SK-N-SH treated with all-trans-retinoic acid at 6 μM for 48 hours (cell line): ENCODE data around the gene EPM2A.

ENCODE experiments used
- ATAC-seq: fragments of 200-7000 bp; cut with Tn5 transposase; 3 replicates; pipeline ENCODE4 v1.9.1; 2020; ENCODE audit warnings: mild to moderate bottlenecking, moderate library complexity
- ARNTL ChIP-seq: fragments of 450-650 bp; formaldehyde crosslinking; IDR thresholded peaks from 2 replicates; pipeline ENCODE4 v1.5.0; 2020; ENCODE audit warnings: low read depth, mild to moderate bottlenecking, moderate library complexity, borderline replicate concordance
- CSDC2 ChIP-seq: fragments of 250-450 bp; sonication (Bioruptor Pico); IDR thresholded peaks from 2 replicates; pipeline ENCODE4 v1.5.0; 2020; ENCODE audit warnings: mild to moderate bottlenecking, moderate library complexity
- CSRNP3 ChIP-seq: fragments of 250-450 bp; sonication (Bioruptor Pico); IDR thresholded peaks from 2 replicates; pipeline ENCODE4 v1.5.1; 2021; ENCODE audit warnings: mild to moderate bottlenecking, moderate library complexity
- GLIS3 ChIP-seq: fragments of 250-450 bp; sonication (Bioruptor Pico); IDR thresholded peaks from 2 replicates; pipeline ENCODE4 v1.5.0; 2020; ENCODE audit warnings: mild to moderate bottlenecking, moderate library complexity
- ISL1 ChIP-seq: fragments of 250-450 bp; sonication (Bioruptor Pico); IDR thresholded peaks from 2 replicates; pipeline ENCODE4 v2.1.2; 2022; ENCODE audit warnings: mild to moderate bottlenecking, moderate library complexity
- OSR1 ChIP-seq: fragments of 250-450 bp; sonication (Bioruptor Pico); IDR thresholded peaks from 2 replicates; pipeline ENCODE4 v1.8.0; 2022; ENCODE audit warnings: moderate library complexity, mild to moderate bottlenecking, inconsistent platforms
- POU6F1 ChIP-seq: fragments of 250-450 bp; sonication (Bioruptor Pico); IDR thresholded peaks from 2 replicates; pipeline ENCODE4 v1.8.0; 2021; ENCODE audit warnings: low read depth, mild to moderate bottlenecking, moderate library complexity, borderline replicate concordance
- PPARA ChIP-seq: fragments of 250-450 bp; sonication (Bioruptor Pico); IDR thresholded peaks from 2 replicates; pipeline ENCODE4 v1.5.0; 2020; ENCODE audit warnings: mild to moderate bottlenecking, borderline replicate concordance
- RARB ChIP-seq: fragments of 250-450 bp; sonication (Bioruptor Pico); IDR thresholded peaks from 2 replicates; pipeline ENCODE4 v1.8.0; 2021; ENCODE audit warnings: mild to moderate bottlenecking, moderate library complexity
- SNAI2 ChIP-seq: fragments of 250-450 bp; sonication (Bioruptor Pico); IDR thresholded peaks from 2 replicates; pipeline ENCODE4 v1.5.0; 2020; ENCODE audit warnings: mild to moderate bottlenecking, moderate library complexity
- TCF4 ChIP-seq: fragments of 250-450 bp; sonication (Bioruptor Pico); IDR thresholded peaks from 2 replicates; pipeline ENCODE4 v1.8.0; 2021; ENCODE audit warnings: mild to moderate bottlenecking, moderate library complexity, borderline replicate concordance
- TOX ChIP-seq: fragments of 250-450 bp; sonication (Bioruptor Pico); IDR thresholded peaks from 2 replicates; pipeline ENCODE4 v1.8.0; 2021; ENCODE audit warnings: mild to moderate bottlenecking, moderate library complexity, borderline replicate concordance
- ZFP3 ChIP-seq: fragments of 250-450 bp; sonication (Bioruptor Pico); IDR thresholded peaks from 2 replicates; pipeline ENCODE4 v1.5.0; 2020; ENCODE audit warnings: mild to moderate bottlenecking, moderate library complexity
- ZFP30 ChIP-seq: fragments of 450-650 bp; formaldehyde crosslinking; IDR thresholded peaks from 2 replicates; pipeline ENCODE4 v1.5.0; 2022; ENCODE audit warnings: mild to moderate bottlenecking, moderate library complexity
- ZNF70 ChIP-seq: fragments of 450-650 bp; formaldehyde crosslinking; IDR thresholded peaks from 2 replicates; pipeline ENCODE4 v1.5.0; 2020; ENCODE audit warnings: mild to moderate bottlenecking, moderate library complexity
- ZNF8 ChIP-seq: fragments of 450-650 bp; formaldehyde crosslinking; IDR thresholded peaks from 2 replicates; pipeline ENCODE4 v1.5.0; 2020; ENCODE audit warnings: mild to moderate bottlenecking, moderate library complexity
- TF ChIP-seq, protein P1 (sequence below): fragments of 250-450 bp; sonication (Bioruptor Pico); IDR thresholded peaks from 2 replicates; pipeline ENCODE4 v1.5.1; 2020; ENCODE audit warnings: low read depth, mild to moderate bottlenecking, moderate library complexity
- TF ChIP-seq, protein P2 (sequence below): fragments of 250-450 bp; sonication (Bioruptor Pico); IDR thresholded peaks from 2 replicates; pipeline ENCODE4 v1.8.0; 2020; ENCODE audit warnings: mild to moderate bottlenecking, moderate library complexity, borderline replicate concordance
- TF ChIP-seq, protein P3 (sequence below): fragments of 250-450 bp; sonication (Bioruptor Pico); IDR thresholded peaks from 2 replicates; pipeline ENCODE4 v1.5.0; 2020; ENCODE audit warnings: mild to moderate bottlenecking, moderate library complexity

Gene EPM2A

GRCh38 chr6:145656128-145656527 lies 79.2 kb downstream of the EPM2A start (continued):
- TF ChIP-seq CSRNP3 (CRISPR knock-in tag) (no peak), POU6F1 (CRISPR knock-in tag) (no peak), ZNF8 (CRISPR knock-in tag) (no peak), OSR1 (CRISPR knock-in tag) (no peak), ZFP3 (CRISPR knock-in tag) (no peak), TCF4 (no peak), ZNF70 (CRISPR knock-in tag) (no peak), PPARA (no peak), SNAI2 (CRISPR knock-in tag) (no peak)
- TF ChIP-seq, protein P1, sequence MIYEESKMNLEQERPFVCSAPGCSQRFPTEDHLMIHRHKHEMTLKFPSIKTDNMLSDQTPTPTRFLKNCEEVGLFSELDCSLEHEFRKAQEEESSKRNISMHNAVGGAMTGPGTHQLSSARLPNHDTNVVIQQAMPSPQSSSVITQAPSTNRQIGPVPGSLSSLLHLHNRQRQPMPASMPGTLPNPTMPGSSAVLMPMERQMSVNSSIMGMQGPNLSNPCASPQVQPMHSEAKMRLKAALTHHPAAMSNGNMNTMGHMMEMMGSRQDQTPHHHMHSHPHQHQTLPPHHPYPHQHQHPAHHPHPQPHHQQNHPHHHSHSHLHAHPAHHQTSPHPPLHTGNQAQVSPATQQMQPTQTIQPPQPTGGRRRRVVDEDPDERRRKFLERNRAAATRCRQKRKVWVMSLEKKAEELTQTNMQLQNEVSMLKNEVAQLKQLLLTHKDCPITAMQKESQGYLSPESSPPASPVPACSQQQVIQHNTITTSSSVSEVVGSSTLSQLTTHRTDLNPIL (CRISPR knock-in tag) = no peak
- TF ChIP-seq, protein P2, sequence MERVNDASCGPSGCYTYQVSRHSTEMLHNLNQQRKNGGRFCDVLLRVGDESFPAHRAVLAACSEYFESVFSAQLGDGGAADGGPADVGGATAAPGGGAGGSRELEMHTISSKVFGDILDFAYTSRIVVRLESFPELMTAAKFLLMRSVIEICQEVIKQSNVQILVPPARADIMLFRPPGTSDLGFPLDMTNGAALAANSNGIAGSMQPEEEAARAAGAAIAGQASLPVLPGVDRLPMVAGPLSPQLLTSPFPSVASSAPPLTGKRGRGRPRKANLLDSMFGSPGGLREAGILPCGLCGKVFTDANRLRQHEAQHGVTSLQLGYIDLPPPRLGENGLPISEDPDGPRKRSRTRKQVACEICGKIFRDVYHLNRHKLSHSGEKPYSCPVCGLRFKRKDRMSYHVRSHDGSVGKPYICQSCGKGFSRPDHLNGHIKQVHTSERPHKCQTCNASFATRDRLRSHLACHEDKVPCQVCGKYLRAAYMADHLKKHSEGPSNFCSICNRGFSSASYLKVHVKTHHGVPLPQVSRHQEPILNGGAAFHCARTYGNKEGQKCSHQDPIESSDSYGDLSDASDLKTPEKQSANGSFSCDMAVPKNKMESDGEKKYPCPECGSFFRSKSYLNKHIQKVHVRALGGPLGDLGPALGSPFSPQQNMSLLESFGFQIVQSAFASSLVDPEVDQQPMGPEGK (CRISPR knock-in tag) = no peak

- TF ChIP-seq ISL1 (CRISPR knock-in tag) (no peak), GLIS3 (CRISPR knock-in tag) (no peak), ARNTL (CRISPR knock-in tag) (no peak), TCF4 (no peak), ZFP3 (CRISPR knock-in tag) (no peak), OSR1 (CRISPR knock-in tag) (no peak)
- TF ChIP-seq, protein P1 (CRISPR knock-in tag) = no peak
- TF ChIP-seq, protein P3, sequence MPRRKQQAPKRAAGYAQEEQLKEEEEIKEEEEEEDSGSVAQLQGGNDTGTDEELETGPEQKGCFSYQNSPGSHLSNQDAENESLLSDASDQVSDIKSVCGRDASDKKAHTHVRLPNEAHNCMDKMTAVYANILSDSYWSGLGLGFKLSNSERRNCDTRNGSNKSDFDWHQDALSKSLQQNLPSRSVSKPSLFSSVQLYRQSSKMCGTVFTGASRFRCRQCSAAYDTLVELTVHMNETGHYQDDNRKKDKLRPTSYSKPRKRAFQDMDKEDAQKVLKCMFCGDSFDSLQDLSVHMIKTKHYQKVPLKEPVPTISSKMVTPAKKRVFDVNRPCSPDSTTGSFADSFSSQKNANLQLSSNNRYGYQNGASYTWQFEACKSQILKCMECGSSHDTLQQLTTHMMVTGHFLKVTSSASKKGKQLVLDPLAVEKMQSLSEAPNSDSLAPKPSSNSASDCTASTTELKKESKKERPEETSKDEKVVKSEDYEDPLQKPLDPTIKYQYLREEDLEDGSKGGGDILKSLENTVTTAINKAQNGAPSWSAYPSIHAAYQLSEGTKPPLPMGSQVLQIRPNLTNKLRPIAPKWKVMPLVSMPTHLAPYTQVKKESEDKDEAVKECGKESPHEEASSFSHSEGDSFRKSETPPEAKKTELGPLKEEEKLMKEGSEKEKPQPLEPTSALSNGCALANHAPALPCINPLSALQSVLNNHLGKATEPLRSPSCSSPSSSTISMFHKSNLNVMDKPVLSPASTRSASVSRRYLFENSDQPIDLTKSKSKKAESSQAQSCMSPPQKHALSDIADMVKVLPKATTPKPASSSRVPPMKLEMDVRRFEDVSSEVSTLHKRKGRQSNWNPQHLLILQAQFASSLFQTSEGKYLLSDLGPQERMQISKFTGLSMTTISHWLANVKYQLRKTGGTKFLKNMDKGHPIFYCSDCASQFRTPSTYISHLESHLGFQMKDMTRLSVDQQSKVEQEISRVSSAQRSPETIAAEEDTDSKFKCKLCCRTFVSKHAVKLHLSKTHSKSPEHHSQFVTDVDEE (CRISPR knock-in tag) = no peak
- ATAC-seq = no peak
These were observed 82.7 kb downstream of the EPM2A start for GRCh38 chr6:145652572-145652971.

DNA sequence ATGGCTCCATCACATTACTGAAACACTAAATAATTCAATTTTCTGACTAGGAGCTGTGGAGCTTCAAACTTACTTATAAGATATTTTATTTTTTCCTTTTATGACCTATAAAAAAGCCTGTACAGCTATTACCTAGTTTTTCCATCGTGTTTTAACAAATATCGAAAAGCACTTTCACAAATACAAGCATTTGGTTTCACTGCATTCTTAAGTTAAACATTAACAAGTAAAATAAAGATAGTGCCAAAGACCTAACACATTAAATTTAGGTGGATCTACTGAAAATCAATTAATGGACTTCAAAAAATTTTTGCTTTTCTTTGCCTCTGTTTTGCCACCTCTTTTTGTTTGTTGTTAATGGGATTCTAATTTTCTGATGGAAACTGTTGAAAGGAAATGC lies 83.3 kb downstream of the EPM2A start:
- ATAC-seq = no peak
- TF ChIP-seq CSRNP3 (CRISPR knock-in tag) (no peak), TOX (CRISPR knock-in tag) (no peak), ZFP30 (no peak), TCF4 (no peak), SNAI2 (CRISPR knock-in tag) (no peak), CSDC2 (CRISPR knock-in tag) (no peak), GLIS3 (CRISPR knock-in tag) (no peak), ISL1 (CRISPR knock-in tag) (no peak), RARB (no peak), PPARA (no peak), OSR1 (CRISPR knock-in tag) (no peak)
- TF ChIP-seq, protein P1 (CRISPR knock-in tag) = no peak
